Peyer's patch (tissue), 4 donors: ENCODE data around the gene PLIN3.

ENCODE experiments used
- CTCF ChIP-seq, 6 experiments: fragments of 450-650 bp in 4 of 6; fragments of 200-600 bp in 2 of 6; sonication (generic) in 1 of 6; IDR thresholded peaks; one replicate each; pipeline ENCODE4 v1.5.1; 2017 to 2019; ENCODE audit warnings: antibody characterized with exemption in 6 of 6, mild to moderate bottlenecking in 3 of 6, moderate library complexity in 1 of 6
- POLR2A ChIP-seq, 2 donors: fragments of 450-650 bp; IDR thresholded peaks; one replicate each; pipeline ENCODE4 v1.5.1; 2017; ENCODE audit warnings: antibody characterized with exemption in 2 of 2, mild to moderate bottlenecking in 2 of 2, moderate library complexity in 2 of 2

- no peak for TF ChIP-seq CTCF (IDR thresholded peaks at IDR 0.05)
- no peak for TF ChIP-seq POLR2A (IDR thresholded peaks at IDR 0.05)
These were observed 23.9 kb downstream of the PLIN3 start for GRCh38 chr19:4843647-4843965.
